Activated T-helper 1 cell treated with anti-CD3 and anti-CD28 coated beads, Interleukin-12 subunit alpha, Interleukin-12 subunit beta, Interleukin-2, Interleukin-4 antibody, amounts not matched to agents 30 ng/mL and 10 ng/mL and 1 ng/mL, durations not matched to agents 14 hours and 24 hours and 36 hours (primary cell): Measurements from ENCODE around the gene NUBP1. TPM values are rescaled to one million over a fixed set of nuclear protein-coding genes. Genes with fewer than 3 reads are reported as not detected.
"Not testable (repeated sequence)": the region's sequence is repeated elsewhere in the genome, so short reads cannot be mapped to it uniquely, and the experiment has no call there.

Source experiments
- DNase-seq: peaks from one replicate; pipeline ENCODE4 v3.0.0; 2021; ENCODE audit warnings: low spot score
- H3K27ac Mint-ChIP-seq: one replicate; pipeline ENCODE4 v1.8.0; 2021; ENCODE audit warnings: mild to moderate bottlenecking, mixed read lengths
- H3K27me3 Mint-ChIP-seq: one replicate; pipeline ENCODE4 v1.8.0; 2022; ENCODE audit warnings: mild to moderate bottlenecking, moderate library complexity, mixed read lengths; ENCODE audit not compliant: insufficient read depth
- H3K36me3 Mint-ChIP-seq: one replicate; pipeline ENCODE4 v1.8.0; 2021; ENCODE audit warnings: low read depth, mixed read lengths
- H3K4me1 Mint-ChIP-seq: one replicate; pipeline ENCODE4 v1.8.0; 2021; ENCODE audit warnings: low read depth, mixed read lengths
- H3K4me3 Mint-ChIP-seq: one replicate; pipeline ENCODE4 v1.8.0; 2021; ENCODE audit warnings: mild to moderate bottlenecking, moderate library complexity, mixed read lengths
- H3K9me3 Mint-ChIP-seq: one replicate; pipeline ENCODE4 v1.8.0; 2021; ENCODE audit warnings: mixed read lengths
- intact Hi-C: fragments of 100-400 bp; cut with micrococcal nuclease; formaldehyde crosslinking; loops from one replicate; pipeline ENCODE4 v1.15.1; 2024
- total RNA-seq: library from RNA; stranded (reverse); gene quantifications from 2 replicates; pipeline ENCODE4 v1.2.3, GENCODE V29; 2022

NUBP1 gene
- total RNA-seq, 1 donor from 2014 or later, result 42.4 TPM

DNA sequence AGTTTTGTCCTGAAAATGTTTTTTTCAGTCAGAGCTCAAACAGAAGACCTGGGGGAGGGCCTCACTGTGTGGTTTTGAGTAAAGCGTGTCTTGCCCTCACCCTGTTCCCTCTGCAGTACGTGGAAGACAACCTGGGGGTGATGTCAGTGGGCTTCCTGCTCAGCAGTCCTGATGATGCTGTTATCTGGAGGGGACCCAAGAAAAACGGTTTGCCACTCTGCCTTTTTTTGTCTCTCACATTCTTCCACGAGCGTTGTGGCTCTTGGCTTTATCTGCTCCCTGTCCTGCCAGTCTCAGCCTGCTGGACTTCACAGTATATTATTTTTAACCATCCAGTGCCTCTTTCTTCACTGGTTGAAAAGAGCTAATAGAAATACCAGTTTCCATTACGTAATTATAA, 12.9 kb downstream of the NUBP1 start:
- intact Hi-C loops, result no loop called here
- no peak for DNase-seq
- Mint-ChIP-seq H3K27ac (no peak overlapping the region), H3K9me3 (no peaks in the 10 kb centered on the region), H3K36me3 (peaks cover 31% of the 10 kb centered on the region), H3K4me1 (peaks cover 8% of the 10 kb centered on the region), H3K4me3 (no peak overlapping the region), H3K27me3 (no peaks in the 10 kb centered on the region)

DNA sequence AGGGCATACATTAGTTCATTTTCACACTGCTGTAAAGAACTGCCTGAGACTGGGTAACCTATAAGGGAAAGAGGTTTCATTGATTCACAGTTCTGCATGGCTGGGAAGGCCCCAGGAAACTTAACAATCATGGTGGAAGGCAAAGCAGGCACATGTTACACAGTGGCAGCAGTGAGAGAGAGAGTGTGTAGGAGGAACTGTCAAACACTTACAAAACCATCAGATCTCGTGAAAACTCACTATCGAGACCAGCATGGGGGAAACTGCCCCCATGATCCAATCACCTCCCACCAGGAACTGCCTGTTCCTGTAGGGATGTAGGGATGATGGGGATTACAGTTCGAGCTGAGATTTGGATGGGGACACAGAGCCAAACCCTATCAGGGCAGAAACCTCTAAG, 17.2 kb downstream of the NUBP1 start:
- intact Hi-C loops, result no loop called here
- no peaks in the 10 kb centered on the region for H3K27me3 Mint-ChIP-seq
- peaks cover 40% of the 10 kb centered on the region for H3K36me3 Mint-ChIP-seq
- peaks cover 6% of the 10 kb centered on the region for H3K4me1 Mint-ChIP-seq
- H3K9me3 Mint-ChIP-seq, result no peaks in the 10 kb centered on the region
- no peak overlapping the region for H3K4me3 Mint-ChIP-seq
- no peak overlapping the region for H3K27ac Mint-ChIP-seq
- no peak for DNase-seq

DNA sequence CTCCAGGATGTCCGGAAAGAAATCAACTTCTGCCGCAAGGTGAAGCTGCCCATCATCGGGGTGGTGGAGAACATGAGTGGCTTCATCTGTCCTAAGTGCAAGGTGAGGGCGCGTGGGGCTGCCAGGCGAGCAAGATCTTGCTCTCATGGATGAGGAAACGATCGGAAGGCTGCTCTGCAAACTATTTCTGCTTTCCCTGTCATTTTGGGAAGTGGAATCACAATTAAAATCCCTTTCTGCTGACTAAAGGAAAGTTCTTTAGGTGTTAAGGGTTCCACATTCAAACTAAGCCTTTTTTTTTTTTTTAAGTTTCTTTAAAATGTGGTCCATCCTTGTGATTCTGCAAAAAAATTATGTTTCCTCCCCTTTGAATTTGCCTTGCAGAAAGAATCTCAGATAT, 17.7 kb downstream of the NUBP1 start:
- intact Hi-C loops, result no loop called here

DNA sequence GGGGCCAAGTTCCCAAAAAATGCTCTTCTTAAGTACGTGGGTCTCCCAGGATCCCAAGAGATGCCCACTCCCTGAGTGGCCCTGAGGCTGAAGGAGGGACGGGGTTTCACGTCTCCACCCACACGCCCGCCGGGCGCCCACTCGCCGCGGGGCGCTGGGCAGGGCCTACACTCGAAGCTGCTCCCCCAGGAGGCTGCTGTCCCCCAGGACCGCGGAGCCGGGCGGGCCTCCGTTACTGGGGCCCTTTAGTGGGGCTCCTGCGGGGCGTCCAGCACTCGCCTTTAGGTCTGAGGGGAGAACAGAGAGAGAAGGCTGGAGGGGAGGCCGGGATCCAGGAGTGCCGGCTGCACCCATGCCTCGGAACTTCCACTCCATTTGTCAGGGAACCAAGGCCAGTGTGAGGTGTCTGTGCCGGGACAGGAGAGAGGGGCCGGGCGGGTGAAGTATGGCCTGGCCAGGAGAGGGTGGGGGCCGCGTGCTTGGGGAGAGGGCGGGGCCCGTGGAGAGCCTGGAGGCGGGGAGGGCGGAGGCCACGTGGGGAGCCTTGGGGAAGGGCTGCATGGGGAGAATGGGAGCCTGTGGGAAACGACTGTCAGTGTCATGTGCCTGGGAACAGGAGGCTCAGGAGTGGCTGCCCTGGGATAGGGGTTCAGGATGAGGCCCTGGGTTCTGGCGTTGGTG, 18.8 kb downstream of the NUBP1 start:
- H3K9me3 Mint-ChIP-seq, result no peaks in the 10 kb centered on the region
- H3K4me3 Mint-ChIP-seq, result no peak overlapping the region
- no peak overlapping the region for H3K27ac Mint-ChIP-seq
- intact Hi-C loops, result no loop called here
- H3K4me1 Mint-ChIP-seq, result peaks cover 13% of the 10 kb centered on the region
- no peak for DNase-seq
- peaks cover 45% of the 10 kb centered on the region for H3K36me3 Mint-ChIP-seq
- H3K27me3 Mint-ChIP-seq, result no peaks in the 10 kb centered on the region

More for the DNA sequence above, 17.7 kb downstream of the NUBP1 start:
- Mint-ChIP-seq H3K4me3 (no peak overlapping the region), H3K9me3 (no peaks in the 10 kb centered on the region), H3K4me1 (peaks cover 11% of the 10 kb centered on the region), H3K36me3 (peaks cover 44% of the 10 kb centered on the region), H3K27me3 (no peaks in the 10 kb centered on the region), H3K27ac (no peak overlapping the region)
- no peak for DNase-seq

DNA sequence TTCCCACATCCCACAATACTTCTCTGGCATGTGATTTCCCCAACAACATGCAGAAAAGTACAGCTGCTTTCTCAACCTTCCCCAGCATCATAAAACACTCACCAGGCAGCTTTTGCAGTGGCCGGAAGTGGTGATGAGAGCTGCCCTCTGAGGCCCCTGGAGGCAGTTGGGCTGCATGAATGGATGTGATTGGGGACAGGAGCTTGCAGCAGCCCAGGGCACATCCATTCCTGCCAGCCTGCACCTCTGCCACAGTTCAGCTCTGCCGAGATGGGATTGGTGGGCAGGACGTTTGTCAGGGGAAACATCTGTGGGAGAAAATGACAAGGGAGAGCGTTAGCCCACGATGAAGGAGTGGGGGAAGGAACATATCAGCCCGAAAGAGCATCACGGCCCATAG, 19.8 kb downstream of the NUBP1 start:
- H3K4me3 Mint-ChIP-seq, result no peak overlapping the region
- H3K27ac Mint-ChIP-seq, result no peak overlapping the region
- peaks cover 13% of the 10 kb centered on the region for H3K4me1 Mint-ChIP-seq
- H3K27me3 Mint-ChIP-seq, result no peaks in the 10 kb centered on the region
- intact Hi-C loops, result no loop called here
- no peak for DNase-seq
- peaks cover 44% of the 10 kb centered on the region for H3K36me3 Mint-ChIP-seq
- no peaks in the 10 kb centered on the region for H3K9me3 Mint-ChIP-seq

DNA sequence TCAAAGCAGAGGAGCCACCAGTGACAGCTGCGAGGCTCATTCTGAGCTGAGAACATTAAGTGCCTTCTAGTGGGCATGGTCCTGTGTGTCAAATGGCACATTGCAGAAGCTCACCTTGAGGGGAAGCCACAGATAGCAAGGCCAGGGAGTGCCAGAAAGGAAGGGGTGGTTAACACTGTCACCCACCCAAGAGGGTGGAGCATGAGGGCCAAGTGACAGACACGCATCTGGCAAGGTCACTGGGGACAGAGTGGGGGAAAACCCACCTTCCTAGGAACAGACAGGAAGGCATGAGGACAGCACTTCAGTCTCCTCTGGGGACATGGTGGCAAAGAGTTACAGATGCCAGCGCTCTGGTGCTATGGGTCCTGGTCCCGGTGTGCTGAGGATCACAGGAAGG, 22.1 kb downstream of the NUBP1 start:
- H3K9me3 Mint-ChIP-seq, result no peaks in the 10 kb centered on the region
- peaks cover 13% of the 10 kb centered on the region for H3K4me1 Mint-ChIP-seq
- H3K27ac Mint-ChIP-seq, result no peak overlapping the region
- no peak overlapping the region for H3K4me3 Mint-ChIP-seq
- H3K36me3 Mint-ChIP-seq, result peaks cover 40% of the 10 kb centered on the region
- intact Hi-C loops, result no loop called here
- no peak for DNase-seq
- no peaks in the 10 kb centered on the region for H3K27me3 Mint-ChIP-seq

DNA sequence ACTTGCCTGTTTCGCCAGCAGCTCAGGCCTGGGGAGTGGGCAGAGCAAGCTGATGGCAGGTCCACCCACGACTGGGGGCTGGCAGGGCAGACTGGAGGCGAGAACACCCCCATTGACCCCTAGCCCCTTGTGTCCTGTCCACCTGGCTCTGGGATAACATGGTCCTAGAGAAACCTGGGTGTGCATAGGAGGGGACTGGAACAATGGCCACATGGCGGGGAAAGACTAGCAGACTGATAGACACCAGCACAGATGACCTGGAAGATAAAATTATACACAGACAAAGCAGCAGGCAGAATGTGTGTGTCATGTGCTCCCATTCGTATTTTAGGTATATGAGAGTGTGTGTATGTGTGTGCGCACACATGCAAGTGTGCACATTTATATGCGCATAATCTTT, 23.5 kb downstream of the NUBP1 start:
- Mint-ChIP-seq H3K9me3 (no peaks in the 10 kb centered on the region), H3K4me3 (no peak overlapping the region), H3K27ac (no peak overlapping the region), H3K36me3 (peaks cover 34% of the 10 kb centered on the region), H3K4me1 (peaks cover 13% of the 10 kb centered on the region), H3K27me3 (no peaks in the 10 kb centered on the region)
- intact Hi-C loops, result no loop called here
- no peak for DNase-seq

DNA sequence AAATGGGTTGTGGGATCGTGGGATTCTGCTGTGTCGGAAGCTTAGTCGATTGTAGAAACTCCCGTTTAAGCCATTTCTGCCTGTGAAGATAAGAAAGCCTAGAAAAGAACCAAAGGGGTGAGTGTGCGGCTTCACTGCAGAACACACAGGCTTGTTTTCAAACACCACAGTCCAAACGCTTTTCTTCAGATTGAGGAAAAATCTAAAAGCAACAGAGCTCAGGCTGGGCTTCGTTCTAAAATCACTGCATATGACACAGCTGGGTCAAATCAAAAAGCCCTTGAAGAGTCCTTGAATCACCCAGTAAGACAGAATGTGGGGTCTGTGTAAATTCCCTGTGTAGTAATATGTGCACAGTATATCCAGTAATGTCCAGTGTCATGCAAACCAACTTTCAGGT, 25.7 kb downstream of the NUBP1 start:
- peaks cover 17% of the 10 kb centered on the region for H3K36me3 Mint-ChIP-seq
- H3K9me3 Mint-ChIP-seq, result no peaks in the 10 kb centered on the region
- intact Hi-C loops, result no loop called here
- H3K27ac Mint-ChIP-seq, result no peak overlapping the region
- no peak for DNase-seq
- H3K4me1 Mint-ChIP-seq, result peaks cover 13% of the 10 kb centered on the region
- H3K27me3 Mint-ChIP-seq, result no peaks in the 10 kb centered on the region
- H3K4me3 Mint-ChIP-seq, result no peak overlapping the region

DNA sequence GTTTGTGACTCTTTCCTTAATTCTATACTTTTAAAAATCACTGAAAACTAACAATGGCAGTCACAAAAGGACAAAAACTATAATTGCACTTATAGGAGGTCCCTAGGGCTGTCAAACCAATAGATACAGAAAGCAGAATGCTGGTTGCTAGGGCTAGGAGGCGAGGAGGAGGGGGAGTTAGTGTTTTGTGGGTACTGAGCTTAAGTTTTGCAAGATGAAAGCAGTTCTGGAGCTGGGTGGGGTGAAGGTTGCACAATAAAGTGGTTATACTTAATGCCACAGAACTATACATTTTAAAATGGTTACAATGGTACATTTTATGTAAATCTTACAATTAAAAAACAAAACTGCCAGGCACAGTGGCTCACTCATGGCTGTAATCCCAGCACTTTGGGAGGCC, 27.3 kb downstream of the NUBP1 start:
- no peak for DNase-seq
- H3K27ac Mint-ChIP-seq, result no peak overlapping the region
- no peak overlapping the region for H3K4me3 Mint-ChIP-seq
- peaks cover 12% of the 10 kb centered on the region for H3K36me3 Mint-ChIP-seq
- intact Hi-C loops, result no loop called here
- no peaks in the 10 kb centered on the region for H3K9me3 Mint-ChIP-seq
- peaks cover 6% of the 10 kb centered on the region for H3K27me3 Mint-ChIP-seq
- peaks cover 6% of the 10 kb centered on the region for H3K4me1 Mint-ChIP-seq

DNA sequence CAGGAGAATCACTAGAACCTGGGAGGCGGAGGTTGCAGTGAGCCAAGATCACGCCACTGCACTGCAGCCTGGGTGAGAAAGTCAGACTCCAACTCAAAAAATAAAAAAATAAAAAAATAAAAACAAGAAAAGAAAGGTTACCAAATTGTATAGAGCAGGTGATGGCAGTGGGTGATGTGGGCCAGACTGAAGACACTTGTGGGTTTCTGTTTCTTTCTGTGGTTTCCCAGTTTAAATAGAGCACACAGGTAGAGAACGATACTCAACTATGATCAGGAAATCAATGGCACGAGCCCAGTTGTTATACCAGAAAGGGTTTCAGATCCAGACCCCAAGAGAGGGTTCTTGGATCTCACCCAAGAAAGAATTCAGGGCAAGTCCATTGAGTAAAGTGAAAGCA, 32.6 kb downstream of the NUBP1 start:
- Mint-ChIP-seq H3K27me3 (peaks cover 34% of the 10 kb centered on the region), H3K27ac (no peak overlapping the region), H3K9me3 (no peaks in the 10 kb centered on the region), H3K4me3 (no peak overlapping the region), H3K36me3 (no peaks in the 10 kb centered on the region), H3K4me1 (peaks cover 5% of the 10 kb centered on the region)
- intact Hi-C loops, result no loop called here
- DNase-seq, result peak; percentile 6

DNA sequence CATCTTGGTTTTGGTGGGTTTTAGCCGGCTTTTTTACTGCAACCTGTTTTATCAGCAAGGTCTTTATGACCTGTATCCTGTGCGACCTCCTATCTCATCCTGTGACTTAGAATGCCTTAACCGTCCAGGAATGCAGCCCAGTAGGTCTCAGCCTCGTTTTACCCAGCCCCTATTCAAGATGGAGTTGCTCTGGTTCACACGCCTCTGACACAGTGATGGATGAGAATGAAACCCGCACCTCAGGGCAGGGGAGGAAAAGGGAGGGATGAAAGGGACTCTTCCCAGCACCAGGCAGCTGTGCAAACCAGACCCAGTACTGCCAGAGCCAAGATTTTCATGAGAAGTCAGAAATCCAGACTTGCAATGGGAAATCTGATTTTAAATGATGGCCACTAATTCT, 33.3 kb downstream of the NUBP1 start:
- peaks cover 38% of the 10 kb centered on the region for H3K27me3 Mint-ChIP-seq
- H3K4me3 Mint-ChIP-seq, intact Hi-C loops, H3K9me3 Mint-ChIP-seq, DNase-seq, H3K27ac Mint-ChIP-seq, H3K4me1 Mint-ChIP-seq, H3K36me3 Mint-ChIP-seq: not testable (repeated sequence)

DNA sequence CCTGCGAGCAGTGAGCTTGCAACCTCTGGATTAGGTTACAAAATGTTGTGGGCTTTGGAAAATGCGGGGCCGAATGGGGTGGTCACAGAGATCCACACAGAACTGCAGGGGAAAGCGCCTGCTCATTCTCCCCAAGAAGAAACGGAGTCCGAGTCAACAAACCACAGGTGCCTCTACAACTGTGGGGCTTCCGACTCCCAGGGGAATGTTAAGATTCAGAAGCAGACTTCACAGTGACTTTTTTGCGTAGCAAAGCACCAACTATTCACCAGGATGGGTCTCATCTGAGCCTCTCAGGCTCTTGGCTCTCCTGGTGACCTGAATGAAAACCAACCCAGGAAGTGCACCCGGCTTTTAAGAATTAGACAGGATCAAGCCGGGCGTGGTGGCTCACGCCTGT, 33.7 kb downstream of the NUBP1 start:
- Mint-ChIP-seq H3K27me3 (peaks cover 41% of the 10 kb centered on the region), H3K36me3 (no peaks in the 10 kb centered on the region), H3K4me3 (no peak overlapping the region), H3K4me1 (peaks cover 5% of the 10 kb centered on the region), H3K27ac (no peak overlapping the region), H3K9me3 (no peaks in the 10 kb centered on the region)
- DNase-seq, result no peak
- intact Hi-C loops, result no loop called here

DNA sequence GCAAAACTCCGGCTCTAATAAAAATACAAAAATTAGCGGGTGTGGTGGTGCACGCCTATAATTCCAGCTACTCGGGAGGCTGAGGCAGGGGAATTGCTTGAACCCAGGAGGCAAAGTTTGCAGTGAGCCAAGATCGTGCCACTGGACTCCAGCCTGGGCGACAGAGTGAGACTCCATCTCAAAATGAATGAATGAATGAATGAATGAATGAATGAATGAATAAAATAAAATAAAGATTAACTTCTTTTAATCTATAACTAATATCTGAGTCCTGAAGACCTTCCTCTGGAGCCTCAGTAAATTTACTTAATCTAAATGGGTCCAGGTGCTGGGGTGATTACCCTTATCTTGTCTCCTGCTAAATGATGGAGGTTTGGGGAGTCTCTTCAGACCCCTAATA, 36.3 kb downstream of the NUBP1 start:
- intact Hi-C loops, DNase-seq, H3K4me3 Mint-ChIP-seq, H3K4me1 Mint-ChIP-seq, H3K27ac Mint-ChIP-seq, H3K9me3 Mint-ChIP-seq, H3K36me3 Mint-ChIP-seq: not testable (repeated sequence)
- peaks cover 38% of the 10 kb centered on the region for H3K27me3 Mint-ChIP-seq

DNA sequence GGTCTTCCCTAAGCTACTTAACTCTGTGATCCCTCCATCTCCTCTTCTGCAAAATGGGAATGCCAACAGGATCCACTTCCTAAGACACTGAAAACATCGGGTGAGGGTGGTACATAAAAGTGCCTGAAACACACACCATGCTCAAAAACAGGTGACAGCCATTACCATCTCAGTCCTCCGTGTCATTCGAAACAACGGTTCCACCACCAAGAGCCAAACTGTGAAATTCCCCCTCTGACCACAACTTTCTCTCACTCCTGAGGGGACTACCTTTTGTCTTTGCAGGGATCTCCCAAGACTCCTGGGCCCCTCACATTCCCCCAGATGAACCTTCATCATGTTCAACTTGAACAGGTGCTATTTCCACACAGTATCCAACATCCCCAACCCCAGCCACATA, 37.0 kb downstream of the NUBP1 start:
- no peaks in the 10 kb centered on the region for H3K9me3 Mint-ChIP-seq
- no peak overlapping the region for H3K4me3 Mint-ChIP-seq
- DNase-seq, result no peak
- peaks cover 35% of the 10 kb centered on the region for H3K27me3 Mint-ChIP-seq
- H3K36me3 Mint-ChIP-seq, result no peaks in the 10 kb centered on the region
- intact Hi-C loops, result no loop called here
- H3K27ac Mint-ChIP-seq, result no peak overlapping the region
- peaks cover 5% of the 10 kb centered on the region for H3K4me1 Mint-ChIP-seq
